GM10266 (cell line): ENCODE data around the gene ZNF747.
"Not testable (repeated sequence)": the region's sequence is repeated elsewhere in the genome, so short reads cannot be mapped to it uniquely, and the experiment has no call there.

Experiments used
- DNase-seq: peaks from one replicate; pipeline ENCODE4 v3.0.0; 2012; ENCODE audit errors: extremely low spot score
- TF ChIP-seq, protein P1 (sequence below): IDR thresholded peaks from 2 replicates; pipeline ENCODE4 v1.5.1; 2012; ENCODE audit warnings: mild to moderate bottlenecking, low read depth; ENCODE audit not compliant: control insufficient read depth, insufficient read depth; ENCODE audit errors: missing control alignments

Gene ZNF747

DNA sequence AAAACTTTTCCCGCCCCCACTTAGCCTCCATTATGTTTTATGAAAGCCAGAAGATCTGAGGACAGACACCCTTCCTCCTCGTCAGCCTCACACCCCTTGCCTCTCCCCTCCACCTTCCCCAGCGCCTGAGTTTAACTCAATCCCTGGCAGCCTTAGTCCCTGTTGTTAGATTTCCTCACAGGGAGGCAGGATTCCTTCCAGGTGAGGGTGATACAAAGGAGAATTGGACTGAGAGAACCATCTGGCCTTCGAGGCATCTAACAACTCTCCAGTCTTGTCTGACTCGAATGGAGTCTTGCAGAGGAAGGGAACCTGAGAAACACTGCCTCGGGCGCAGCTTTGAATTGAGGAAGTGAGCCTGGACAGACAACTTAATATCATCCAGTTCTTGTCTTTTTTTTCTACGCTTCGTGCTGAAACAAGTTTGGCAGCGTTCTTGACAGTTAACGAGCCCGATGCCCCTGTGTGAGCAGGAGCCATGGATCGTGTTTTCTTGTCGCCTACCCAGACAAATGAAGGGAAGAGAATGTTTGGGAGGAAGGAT, 7.0 kb downstream of the ZNF747 start:
- DNase-seq = peak; percentile 76
- TF ChIP-seq, protein P1, sequence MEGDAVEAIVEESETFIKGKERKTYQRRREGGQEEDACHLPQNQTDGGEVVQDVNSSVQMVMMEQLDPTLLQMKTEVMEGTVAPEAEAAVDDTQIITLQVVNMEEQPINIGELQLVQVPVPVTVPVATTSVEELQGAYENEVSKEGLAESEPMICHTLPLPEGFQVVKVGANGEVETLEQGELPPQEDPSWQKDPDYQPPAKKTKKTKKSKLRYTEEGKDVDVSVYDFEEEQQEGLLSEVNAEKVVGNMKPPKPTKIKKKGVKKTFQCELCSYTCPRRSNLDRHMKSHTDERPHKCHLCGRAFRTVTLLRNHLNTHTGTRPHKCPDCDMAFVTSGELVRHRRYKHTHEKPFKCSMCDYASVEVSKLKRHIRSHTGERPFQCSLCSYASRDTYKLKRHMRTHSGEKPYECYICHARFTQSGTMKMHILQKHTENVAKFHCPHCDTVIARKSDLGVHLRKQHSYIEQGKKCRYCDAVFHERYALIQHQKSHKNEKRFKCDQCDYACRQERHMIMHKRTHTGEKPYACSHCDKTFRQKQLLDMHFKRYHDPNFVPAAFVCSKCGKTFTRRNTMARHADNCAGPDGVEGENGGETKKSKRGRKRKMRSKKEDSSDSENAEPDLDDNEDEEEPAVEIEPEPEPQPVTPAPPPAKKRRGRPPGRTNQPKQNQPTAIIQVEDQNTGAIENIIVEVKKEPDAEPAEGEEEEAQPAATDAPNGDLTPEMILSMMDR = no peak

DNA sequence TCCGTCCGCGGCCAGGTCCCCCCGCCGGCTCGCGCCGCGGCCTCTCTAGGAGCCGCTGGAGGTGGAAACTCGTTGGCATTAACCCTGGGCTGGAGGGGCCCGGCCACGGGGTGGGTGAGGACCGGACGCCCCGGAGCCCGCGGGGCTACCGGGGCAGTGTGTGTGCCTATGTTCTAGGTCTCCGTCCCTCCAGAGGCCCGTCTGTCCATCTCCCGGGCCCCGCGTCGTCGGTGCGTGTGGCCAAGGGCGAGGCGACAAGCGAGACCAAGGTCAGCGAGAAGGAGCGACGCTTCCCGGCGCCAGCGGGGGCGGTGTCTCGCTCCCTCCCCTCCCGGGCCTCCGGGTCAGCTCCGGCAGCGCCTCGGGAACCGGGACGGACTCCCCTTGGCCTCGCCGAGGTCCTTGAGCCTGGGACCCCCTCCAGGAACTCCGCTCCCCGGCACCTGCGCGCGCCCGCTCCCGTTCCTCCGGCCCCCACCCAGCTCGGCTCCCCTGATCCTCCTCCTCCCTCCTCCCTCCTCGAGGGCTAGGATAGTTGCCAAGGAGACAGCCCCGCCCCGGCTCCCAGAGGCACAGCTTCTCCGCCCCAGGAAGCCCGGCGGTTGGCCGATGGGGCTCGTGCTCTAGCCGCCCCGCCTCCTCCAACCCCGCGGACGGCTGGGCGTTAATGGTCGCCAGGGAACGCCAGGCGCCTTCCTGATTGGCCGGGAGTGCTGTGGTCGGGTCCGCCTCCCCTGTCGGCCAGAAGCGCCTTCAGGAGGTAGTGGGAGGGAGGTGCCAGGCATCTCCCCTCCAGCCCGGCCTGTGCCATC, 7.6 kb downstream of the ZNF747 start:
- TF ChIP-seq, protein P1 = peak; percentile 1
- peak; percentile 98 for DNase-seq

DNA sequence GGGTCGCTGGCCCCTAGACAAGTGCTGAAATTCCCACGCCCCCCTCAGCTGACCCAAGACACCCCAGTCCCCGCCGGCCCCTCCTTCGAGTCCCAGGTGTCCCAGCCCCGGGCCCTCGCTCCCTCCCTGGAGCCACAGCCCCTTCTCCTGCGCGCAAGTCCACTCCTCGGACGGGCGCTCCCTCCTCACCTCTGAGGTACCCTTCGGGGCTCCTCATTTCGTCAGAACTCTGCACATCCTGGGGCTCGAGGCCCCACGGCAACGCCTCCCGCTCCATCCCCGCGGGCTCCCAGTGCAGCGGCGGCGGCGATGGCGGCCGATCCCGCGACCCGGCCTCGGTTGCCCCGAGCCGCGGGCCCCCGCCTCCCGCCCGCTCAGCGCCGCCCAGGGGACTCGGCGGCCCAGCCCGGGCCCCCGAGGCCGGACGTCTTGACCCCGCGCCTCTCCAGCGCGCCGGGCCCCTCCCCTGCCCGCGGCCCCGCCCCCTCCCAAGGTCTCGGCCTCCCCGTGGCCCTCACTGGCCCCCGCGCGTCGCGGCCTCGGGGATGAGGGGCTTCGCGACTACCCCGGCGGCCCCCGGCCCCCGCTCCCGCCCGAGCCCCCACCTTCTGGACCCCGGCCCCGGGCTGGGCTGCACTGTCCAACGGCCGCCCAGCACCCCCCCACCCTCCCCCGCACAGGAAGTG, 8.4 kb downstream of the ZNF747 start, which contains the start of gene ZNF768:
Gene ZNF768, minus strand, starts transcription at position 430 of the 686 bp plus-strand sequence. Its CDS starts 153 bp downstream, at position 277.
- DNase-seq = peak; percentile 91
- TF ChIP-seq, protein P1 = no peak

DNA sequence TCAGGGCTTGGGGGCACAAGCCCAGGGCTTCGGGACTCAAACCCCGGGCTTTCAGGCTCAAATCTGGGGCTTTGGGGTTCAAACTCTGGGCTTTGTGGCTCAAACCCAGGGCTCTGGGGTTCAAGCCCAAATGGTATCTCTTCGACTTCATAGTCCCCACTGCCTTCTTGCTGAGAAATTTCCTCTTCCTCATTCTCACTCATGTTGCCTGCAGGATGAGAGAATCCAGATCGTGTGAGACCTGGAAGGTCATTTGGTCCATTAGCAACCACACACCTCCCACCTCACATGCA, 8.9 kb downstream of the ZNF747 start:
- no peak for DNase-seq
- TF ChIP-seq, protein P1 = no peak

DNA sequence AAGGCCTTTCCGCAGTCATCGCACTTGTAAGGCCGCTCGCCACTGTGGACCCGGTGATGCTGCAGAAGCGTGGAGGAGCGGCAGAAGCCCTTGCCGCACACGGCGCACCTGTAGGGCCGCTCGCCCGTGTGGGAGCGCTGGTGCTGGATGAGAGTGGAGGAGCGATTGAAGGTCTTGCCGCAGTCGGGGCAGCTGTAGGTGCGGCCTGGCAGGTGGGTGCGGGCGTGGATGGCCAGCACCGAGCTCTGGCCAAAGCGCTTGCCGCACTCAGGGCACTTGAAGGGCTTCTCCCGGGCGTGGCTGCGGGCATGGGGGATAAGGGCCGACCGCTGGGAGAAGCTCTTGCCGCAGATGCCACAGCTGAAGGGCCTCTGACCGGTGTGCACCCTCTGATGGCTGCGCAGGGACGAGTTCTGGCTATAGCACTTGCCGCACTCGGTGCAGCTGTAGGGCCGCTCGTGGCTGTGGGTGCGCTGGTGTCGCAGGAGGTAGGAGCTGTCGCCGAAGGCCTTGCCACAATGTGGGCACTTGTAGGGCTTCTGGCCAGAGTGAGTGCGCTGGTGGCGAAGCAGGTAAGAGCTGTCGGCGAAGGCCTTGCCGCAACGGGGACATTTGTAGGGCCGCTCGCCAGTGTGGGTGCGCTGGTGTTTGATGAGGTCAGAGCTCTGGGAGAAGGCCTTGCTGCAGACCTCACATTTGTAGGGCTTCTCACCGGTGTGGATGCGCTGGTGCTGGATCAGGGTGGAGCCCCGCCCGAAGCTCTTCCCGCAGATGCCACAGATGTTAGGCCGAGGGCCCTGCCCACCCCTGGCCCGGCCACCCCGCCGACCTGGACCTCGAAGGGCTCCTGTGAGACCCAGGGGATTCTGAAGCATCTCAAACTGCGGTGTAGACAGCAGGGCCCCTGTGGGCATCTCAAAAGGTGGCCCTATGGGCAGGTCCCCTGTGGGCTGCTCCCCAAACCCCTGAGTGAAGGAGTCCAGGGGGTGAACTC, 9.8 kb downstream of the ZNF747 start:
- TF ChIP-seq, protein P1 = no peak
- no peak for DNase-seq

DNA sequence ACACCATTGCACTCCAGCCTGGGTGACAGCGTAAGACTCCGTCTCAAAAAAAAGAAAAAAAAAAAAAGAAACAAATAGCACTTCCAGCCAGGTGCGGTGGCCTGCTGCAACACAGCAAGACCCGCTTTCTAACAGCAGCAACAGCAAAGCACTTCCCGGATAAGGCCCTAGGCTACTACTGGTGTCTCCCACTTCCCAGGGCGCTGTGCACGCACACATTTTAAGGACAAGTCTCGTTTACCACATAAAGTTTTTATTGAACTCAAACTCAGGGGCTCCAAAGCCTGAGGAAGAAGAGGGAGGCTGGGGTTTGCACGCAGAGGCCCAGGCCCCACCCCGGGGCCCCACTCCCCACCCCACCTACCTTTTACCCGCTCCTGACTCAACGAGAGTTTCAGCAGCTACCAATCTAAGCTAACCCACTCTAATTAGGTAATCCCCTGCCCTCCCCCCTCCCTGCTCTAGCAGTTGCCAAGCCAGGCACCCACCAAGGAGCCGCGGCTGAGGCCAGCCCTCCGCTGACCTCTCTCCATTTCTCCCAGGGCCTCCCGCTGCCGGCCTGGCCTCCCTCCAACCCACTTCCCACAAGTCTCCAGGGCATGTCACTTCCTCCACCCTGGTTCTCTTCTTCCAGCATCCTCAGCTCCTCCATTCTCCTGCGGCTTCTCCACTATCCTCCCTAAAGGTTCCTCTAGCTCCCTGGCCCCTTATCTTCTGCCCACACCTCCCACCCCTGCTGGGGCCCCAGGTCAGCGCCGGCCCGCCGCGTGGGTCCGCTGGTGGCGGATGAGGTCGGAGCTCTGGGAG, 10.7 kb downstream of the ZNF747 start:
- TF ChIP-seq, protein P1 = no peak
- DNase-seq = no peak

DNA sequence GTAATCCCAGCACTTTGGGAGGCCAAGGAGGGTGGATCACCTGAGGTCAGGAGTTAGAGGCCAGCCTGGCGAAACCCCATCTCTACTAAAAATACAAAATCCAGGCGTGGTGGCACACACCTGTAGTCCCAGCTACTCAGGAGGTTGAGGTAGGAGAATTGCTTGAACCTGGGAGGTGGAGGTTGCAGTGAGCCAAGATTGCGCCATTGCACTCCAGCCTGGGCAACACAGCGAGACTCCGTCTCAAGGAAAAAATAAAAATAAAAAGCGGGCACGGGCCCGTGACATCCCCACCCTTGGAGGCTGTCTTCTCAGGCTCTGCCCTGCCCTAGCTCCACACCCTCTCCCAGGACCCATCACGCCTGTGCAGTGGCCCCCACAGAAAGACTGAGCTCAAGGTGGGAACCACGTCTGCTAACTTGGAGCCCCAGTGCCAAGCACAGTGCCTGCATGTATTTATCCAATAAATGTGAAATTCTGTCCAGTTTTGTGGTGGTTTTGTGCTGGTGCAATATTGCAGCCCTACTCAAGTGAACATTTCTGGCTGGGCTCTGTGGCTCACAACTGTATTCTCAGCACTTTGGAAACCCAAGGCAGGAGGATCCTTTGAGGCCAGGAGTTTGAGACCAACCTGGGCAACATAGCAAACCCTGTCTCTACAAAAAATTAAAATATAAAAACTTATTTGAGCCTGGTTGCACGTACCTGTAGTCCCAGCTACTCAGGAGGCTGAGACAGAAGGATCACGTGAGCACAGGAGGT, 11.8 kb downstream of the ZNF747 start:
- not testable (repeated sequence) for DNase-seq
